GM19023 (cell line): ENCODE measurements around the gene ARHGEF10L.

ENCODE experiments used
- ATAC-seq: cut with Tn5 transposase; IDR thresholded peaks from one replicate; pipeline ENCODE4 v1.9.1; 2021; ENCODE audit warnings: mild to moderate bottlenecking, moderate library complexity; ENCODE audit not compliant: unreplicated experiment

ARHGEF10L gene

DNA sequence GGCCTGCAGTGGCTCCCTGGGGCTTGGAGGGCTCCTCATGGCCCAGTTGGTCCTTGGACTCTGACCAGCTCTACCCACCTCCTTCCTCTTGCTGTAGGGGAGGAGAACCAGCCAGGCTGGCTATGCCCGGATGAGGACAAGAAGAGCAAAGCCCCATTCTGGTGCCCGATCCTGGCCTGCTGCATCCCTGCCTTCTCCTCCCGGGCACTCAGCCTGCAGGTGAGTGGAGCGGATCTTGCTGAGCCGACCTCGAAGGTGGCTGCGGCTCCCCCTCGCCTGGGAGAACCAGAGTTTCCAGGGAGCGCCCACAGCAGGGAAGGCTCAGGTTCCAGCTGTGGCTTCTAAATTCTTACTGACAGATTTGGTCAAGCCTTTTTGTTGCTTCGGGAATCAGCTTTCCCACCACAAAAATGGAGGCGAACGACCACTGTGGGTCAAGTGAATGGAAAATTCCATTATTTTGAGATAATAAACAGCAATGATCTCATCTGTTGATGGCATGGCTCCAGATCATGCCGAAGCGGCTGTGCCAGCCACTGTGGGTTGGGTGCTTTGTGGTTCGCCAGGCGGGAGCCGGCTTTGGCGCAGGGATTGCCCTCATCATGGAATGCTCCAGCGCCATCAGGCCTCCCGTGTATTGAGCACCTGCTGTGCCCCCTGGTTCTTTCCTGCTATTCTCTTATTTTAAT, 109.1 kb downstream of the ARHGEF10L start:
- ATAC-seq, result no peak

- no peak for ATAC-seq
Measured at GRCh38 chr1:17649371-17650106, 110.0 kb downstream of the ARHGEF10L start.

- no peak for ATAC-seq
Measured at GRCh38 chr1:17653276-17653675, 113.8 kb downstream of the ARHGEF10L start.

DNA sequence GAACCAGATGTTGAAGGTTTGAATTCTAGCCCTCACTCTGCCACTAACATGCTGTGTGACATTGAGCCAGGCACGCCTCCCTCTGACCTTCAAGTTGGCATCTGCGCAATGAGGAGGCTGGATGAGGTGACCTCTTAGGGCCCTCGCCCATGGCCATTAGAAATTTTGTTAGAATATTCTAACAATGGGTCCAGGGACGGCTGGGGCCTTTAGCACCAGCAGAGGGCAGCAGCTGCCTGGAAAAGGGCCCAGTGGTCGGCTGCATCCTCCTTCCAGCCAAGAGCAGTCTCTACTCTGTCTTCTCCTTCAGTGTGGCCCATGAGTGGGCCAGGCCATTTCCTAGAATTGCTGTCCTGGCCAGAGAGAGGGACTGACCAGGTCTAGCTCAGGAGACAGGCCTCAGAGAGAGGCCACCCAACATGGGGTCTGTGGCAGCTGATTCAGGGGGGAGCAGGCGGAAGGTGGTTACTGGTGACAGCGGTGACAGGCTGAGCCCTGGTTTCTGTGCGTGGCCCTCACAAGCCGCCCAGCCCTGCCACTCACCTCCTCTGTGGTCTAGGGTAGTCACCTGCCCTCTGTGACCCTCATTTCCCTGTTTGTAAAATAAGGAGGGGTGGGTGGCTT, 114.3 kb downstream of the ARHGEF10L start:
- ATAC-seq, result no peak

- ATAC-seq, result no peak
Measured at GRCh38 chr1:17654519-17654918, 115.0 kb downstream of the ARHGEF10L start.

- ATAC-seq, result no peak
Measured at GRCh38 chr1:17655169-17655568, 115.7 kb downstream of the ARHGEF10L start.

DNA sequence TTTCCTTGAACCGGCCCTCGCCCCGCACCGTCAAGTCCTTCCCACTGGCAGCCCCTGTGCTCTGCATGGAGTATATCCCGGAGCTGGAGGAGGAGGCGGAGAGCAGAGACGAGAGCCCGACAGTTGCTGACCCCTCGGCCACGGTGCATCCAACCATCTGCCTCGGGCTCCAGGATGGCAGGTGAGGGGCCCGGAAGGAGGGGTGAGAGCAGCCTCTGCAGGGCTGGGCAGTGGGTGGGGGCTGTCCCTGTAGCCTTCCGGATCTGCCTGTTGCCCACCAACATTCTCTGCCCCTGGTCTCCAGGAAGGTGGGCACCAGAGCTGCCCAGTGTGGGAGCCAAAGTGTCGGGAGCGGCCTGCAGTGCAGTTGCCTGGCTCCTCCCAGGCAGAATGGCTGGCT, 116.4 kb downstream of the ARHGEF10L start:
- no peak for ATAC-seq

- ATAC-seq, result no peak
Measured at GRCh38 chr1:17657436-17657835, 117.9 kb downstream of the ARHGEF10L start.

GRCh38 chr1:17658837-17659236, 119.3 kb downstream of the ARHGEF10L start:
- ATAC-seq, result no peak

- ATAC-seq, result no peak
Measured at GRCh38 chr1:17661546-17662157, 122.2 kb downstream of the ARHGEF10L start.

DNA sequence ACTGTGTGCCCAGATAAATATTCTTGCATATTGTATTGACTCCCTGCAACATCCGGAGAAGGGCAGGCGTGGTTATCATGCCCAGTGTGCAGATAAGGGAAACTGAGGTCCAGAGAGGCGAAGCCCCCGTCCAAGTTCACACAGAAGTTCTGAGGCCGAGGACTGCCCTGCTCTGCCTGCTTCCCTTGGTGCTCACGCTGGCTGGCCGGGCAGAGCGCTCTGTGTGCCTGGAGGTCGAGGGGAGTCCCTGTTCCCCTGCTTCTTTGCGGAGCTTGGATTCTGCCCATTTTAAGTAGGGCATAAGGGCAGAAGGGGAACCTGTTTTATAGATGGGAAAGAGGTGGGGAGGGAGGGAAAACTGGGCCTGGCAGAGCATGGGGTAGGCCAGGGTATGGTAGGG, 122.8 kb downstream of the ARHGEF10L start:
- no peak for ATAC-seq

GRCh38 chr1:17662786-17663185, 123.3 kb downstream of the ARHGEF10L start:
- ATAC-seq, result no peak

- ATAC-seq, result no peak
Measured at GRCh38 chr1:17663646-17664045, 124.1 kb downstream of the ARHGEF10L start.

DNA sequence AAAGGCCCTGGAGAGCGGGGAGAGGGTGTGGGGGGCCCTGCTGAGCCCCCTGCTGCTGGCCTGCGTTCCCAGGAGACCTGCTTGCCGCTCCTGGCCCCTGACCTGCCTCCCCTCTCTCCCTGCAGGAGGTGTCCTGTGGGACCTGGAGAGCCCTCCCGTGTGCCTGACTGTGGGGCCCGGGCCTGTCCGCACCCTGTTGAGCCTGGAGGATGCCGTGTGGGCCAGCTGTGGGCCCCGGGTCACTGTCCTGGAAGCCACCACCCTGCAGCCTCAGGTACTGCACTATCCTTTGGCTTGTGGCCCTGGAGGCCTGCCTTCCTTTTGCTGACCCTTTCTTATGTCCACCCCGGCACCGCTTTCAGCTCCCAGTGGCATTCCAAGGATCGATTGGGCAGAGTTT, 124.8 kb downstream of the ARHGEF10L start:
- no peak for ATAC-seq

GRCh38 chr1:17665054-17665453, 125.6 kb downstream of the ARHGEF10L start:
- ATAC-seq, result no peak

- no peak for ATAC-seq
Measured at GRCh38 chr1:17665950-17666720, 126.6 kb downstream of the ARHGEF10L start.

DNA sequence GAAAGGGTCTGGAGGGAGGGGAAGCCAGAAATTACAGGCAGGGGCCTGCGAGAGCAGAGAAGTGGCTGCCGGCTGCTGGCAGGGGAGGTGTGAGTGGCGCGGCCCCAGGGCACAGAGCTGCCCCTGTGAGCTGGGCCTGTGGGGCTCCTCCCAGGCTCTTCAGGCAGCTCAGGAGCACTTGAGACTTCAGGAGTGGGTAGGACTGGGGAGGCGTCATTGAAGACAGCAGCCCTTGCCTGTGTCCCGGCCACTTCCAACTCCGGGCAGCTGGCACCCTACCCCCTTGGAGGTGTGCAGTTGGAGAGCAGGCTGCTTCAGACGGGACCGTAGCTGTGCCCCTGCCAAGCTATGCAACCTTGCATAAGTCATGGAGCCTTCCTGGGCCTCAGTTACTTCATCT, 128.1 kb downstream of the ARHGEF10L start:
- ATAC-seq, result no peak

GRCh38 chr1:17668195-17668594, 128.7 kb downstream of the ARHGEF10L start:
- ATAC-seq, result no peak

DNA sequence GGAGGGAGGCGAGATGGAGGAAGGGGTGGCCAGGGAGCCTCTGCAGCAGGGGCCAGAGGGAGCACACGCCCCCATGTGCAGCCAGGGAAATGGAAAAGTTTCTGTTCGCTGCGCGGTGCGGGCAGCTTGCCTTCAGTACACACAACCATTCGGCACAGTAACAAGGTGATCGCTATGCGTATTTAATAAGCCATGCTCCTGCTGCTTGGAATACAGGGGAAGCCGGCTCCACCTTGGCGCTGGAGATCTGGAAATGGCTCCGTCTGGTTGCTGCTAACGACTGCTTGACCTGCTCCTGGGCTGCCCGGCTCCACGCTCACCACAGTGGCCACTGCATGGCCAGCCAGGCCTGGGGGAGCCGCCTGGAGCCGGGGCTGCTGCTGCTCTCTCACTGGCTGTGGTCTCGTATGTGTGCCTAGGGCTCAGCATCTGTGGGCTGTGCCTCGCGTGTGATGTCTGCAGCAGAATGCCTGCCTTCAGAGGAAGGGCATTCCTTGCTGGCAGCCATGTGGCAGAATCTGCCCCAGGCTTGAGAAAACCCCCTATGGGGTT, 129.2 kb downstream of the ARHGEF10L start:
- ATAC-seq, result no peak

- ATAC-seq, result no peak
Measured at GRCh38 chr1:17669305-17669704, 129.8 kb downstream of the ARHGEF10L start.
